Cardiac septum (tissue), 1 donor: ENCODE results near the gene SERPINA5. TPM values are rescaled to one million over a fixed set of nuclear protein-coding genes. Genes with fewer than 3 reads are reported as not detected.
A peak's percentile ranks its signal among the peaks of the same experiment; 100 is the strongest.

ENCODE experiments used
- DNase-seq: peaks from one replicate; pipeline ENCODE4 v3.0.0-alpha.2; 2020; ENCODE audit warnings: low spot score
- intact Hi-C: fragments of 100-400 bp; cut with DNase I; formaldehyde crosslinking; loops from one replicate; pipeline ENCODE4 v1.14.0; 2022
- long read RNA-seq: library from polyadenylated mRNA; unstranded; transcript quantifications from one replicate; pipeline ENCODE4 v2.0.0, GENCODE V29; 2021
- total RNA-seq: library from RNA; stranded (reverse); fragmentation: NEBNext Ultra II Directional; extraction: Animal tissue kit (Norgen Biotek cat#: 25700); gene quantifications from one replicate; pipeline ENCODE4 v1.2.1, GENCODE V29; 2021
- donor health status: DM: no; HTN: no; CAD: no.

Gene SERPINA5
- total RNA-seq, result 1.2 TPM
- long read RNA-seq, partial matches to known transcripts, result 1 of 3 reads
- long read RNA-seq, other reads (novel, unspliced or antisense), result 0 of 3 reads

GRCh38 chr14:94581127-94581999, at the start of gene SERPINA5:
Gene SERPINA5, plus strand, starts transcription at chr14:94581426. Its CDS starts 5,937 bp downstream, at chr14:94587363.
- intact Hi-C loops, result no loop called here
- no peak for DNase-seq

DNA sequence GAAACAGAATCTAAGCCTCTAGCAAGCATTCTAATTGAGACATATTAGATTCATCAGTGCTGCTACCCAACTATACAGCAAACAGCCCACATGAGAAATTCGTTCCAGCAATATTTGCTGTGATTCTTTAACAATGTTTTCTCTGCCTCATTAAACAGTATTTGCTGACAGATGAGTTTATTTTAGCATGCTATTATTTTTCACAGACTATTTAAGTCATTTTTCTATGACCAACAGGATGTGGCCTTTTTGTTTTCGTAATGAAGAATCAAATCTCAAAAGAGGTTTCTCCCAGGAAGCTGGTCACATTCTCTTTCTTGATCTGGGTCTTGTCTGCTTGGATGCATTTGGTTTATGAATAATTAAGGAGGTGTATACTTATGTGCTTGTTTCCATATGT, 48.8 kb upstream of the SERPINA5 start:
- no peak for DNase-seq
- intact Hi-C loops, result no loop called here

DNA sequence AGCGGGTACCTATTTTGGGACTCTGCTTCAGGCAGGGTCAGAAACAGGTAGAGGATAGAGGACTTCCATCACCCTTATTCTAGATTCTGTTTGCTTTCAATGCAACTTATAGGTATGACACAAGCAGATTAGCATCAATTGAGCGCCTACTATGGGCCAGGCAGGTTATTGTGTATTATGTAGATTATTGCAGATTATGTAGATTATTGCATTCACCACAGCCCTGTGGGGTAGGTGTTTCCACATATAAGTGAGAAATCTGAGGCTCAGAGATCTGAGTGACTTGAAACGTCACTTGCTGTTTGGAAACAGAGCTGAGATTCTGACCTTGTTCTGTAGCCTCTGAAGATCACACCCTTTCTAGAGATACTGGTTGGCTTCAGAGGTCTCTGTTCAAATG, 45.7 kb upstream of the SERPINA5 start:
- no peak for DNase-seq
- intact Hi-C loops, result no loop called here

DNA sequence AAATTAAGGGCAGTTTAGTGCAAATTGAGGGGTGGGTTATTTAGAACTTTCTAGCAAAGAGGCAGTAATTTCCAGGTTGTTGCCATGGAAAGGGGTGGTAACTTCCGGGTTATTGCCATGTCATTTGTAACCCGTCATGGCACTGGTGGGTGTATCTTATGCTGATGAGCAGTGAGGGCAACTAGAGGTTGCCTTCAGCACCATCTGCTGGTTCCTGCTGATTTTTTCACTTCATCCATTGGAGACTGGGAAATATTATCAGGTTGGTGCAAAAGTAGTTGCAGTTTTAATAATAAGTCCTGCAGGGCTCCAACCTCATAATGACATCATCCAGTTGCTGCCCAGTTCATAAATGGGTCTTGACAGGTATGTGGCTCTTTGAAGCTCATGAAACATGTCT, 44.4 kb upstream of the SERPINA5 start:
- intact Hi-C loops, result no loop called here

GRCh38 chr14:94538070-94538740, 43.0 kb upstream of the SERPINA5 start:
- DNase-seq, result peak; percentile 60
- intact Hi-C loops, result no loop called here

More for the DNA sequence above, 44.4 kb upstream of the SERPINA5 start:
- peak; percentile 44 for DNase-seq

DNA sequence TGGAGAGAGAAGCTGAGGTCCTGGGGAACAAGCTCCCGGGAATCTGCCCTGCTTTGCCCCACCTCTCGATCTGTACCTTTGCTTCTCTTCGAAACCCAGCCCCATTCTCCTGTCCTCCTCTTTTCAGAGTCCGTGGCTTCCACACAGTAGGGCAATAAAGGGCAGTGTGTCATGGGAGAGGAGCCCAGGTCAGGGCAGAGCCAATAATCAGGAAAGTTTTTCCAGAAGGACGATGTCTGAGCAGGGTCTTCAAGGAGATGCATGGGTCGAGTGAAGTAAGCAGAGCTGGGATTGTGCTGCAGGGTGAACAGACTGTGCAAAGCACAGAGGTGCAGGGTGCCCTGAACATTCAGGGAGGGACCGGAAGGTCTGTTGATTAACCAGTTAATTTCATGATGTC, 42.0 kb upstream of the SERPINA5 start:
- intact Hi-C loops, result no loop called here
- DNase-seq, result peak; percentile 20

- DNase-seq, result no peak
- intact Hi-C loops, result no loop called here
Measured at GRCh38 chr14:94540031-94540794, 41.0 kb upstream of the SERPINA5 start.

- intact Hi-C loops, result no loop called here
- DNase-seq, result no peak
Measured at GRCh38 chr14:94541234-94541975, 39.8 kb upstream of the SERPINA5 start.

DNA sequence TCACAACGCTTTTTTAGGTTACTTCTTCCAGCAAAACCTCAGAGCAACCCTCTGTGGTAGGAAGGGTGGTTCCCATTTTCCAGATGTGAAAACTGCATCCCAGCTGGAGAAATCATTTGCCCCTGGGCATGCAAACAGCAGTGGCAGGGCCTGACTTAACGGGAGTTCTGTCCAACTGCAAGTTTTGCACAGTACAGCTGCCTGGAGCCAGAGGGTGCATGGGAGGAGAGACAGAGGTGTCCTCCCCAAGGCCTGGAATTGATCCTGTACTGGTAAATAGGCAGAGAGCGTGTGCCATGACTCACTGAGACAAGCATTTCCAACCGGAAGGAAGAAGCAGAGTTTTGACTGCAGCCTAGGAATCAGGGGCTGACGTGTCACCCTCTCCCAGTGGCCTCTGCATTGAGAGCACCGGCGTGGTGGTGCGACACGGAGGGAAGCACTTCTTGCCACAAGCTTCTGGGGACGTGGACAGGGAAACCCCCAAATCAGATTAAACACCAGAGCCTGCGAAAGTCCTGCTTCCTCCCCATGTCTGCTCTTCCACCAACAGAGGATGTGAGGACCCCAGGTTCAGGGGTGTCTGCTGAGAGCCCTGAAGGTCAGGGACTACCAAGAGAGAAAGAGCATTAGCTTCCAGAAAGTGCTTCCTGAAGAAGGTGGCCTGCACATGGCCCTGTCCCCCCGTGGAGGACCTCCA, 39.0 kb upstream of the SERPINA5 start:
- no peak for DNase-seq
- intact Hi-C loops, result no loop called here

GRCh38 chr14:94542811-94543440, 38.3 kb upstream of the SERPINA5 start:
- DNase-seq, result no peak
- intact Hi-C loops, result no loop called here

- intact Hi-C loops, result no loop called here
- DNase-seq, result no peak
Measured at GRCh38 chr14:94543449-94544124, 37.6 kb upstream of the SERPINA5 start.

DNA sequence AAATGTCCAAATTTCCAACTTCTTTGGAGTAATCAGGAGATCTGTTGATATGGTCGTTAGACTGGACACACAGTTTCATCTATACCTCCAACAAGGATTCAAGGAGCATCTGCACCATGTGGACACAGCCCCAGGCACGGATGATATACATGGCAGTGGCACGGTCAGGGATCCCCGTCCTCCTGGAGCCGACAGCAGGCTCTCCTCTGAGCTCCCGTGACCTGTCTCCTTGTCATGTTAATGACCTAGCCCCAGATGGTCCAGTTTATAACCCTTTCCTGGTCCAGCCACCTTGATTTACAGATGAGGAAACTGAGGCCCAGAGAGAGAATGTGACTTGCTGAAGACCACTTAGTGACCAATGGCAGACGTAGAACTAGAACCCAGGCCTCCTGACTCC, 36.5 kb upstream of the SERPINA5 start:
- intact Hi-C loops, result no loop called here
- DNase-seq, result no peak

DNA sequence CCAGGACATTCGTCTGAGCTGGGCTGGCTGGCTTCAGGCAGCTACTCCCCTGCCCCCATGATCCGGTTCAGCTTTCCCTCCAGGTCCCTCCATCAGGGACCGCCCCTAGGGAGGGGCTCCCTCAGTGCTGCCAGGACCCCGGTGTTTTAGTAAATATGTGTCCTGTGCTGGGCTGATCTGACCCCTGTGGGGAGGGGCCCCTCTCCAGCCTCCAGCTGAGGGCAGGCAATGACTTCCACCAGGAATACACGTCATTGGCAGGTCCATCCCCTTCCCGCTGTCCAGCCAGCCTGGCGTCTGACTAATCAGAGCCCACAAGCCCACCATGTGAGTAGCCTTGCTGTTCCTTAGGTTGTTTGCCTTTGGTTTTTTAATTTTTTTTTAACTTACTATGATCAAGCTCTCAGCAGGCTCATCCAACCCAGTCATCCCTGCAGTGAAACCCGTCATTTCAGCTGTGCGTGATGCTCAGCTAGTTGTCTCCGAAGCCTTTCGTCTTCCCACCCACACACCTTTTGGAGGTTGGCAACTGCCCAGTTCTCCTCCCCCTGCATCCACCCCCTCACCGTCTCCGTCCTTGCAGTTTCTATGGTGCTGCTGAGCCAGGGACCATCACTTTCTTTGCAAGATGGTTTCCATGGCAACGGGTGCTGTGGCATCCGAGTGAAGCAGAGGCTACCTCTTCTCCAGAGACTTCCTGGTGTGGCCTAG, 35.9 kb upstream of the SERPINA5 start:
- DNase-seq, result no peak
- intact Hi-C loops, result no loop called here

- intact Hi-C loops, result no loop called here
- no peak for DNase-seq
Measured at GRCh38 chr14:94547151-94547680, 34.0 kb upstream of the SERPINA5 start.

DNA sequence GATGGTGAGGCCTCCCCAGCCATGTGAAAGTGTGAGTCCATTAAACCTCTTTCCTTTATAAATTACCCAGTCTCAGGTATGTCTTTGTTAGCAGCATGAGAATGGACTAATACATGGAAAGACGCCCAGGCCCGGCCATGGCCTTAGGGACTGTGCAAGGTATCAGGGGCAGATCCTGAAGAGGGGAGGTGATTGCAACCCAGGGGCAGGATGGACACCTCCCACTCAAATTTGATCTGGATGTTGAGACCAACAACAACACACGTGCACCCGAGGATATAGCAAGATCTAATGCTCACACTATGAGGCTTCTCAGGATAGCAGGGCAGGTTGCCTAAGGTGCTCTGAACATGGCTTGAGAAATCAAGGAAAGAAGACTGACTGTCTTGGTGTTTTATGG, 33.5 kb upstream of the SERPINA5 start:
- intact Hi-C loops, result no loop called here
- no peak for DNase-seq

- DNase-seq, result no peak
- intact Hi-C loops, result no loop called here
Measured at GRCh38 chr14:94548131-94548998, 32.9 kb upstream of the SERPINA5 start.
